Measurements from ENCODE around the gene IGSF11.

GRCh38 chr3:118991775-118992174, 42.9 kb downstream of the IGSF11 start:
- TF ChIP-seq EZH2phosphoT487 (IDR thresholded peaks at IDR 0.05; ENCODE audit: borderline replicate concordance, low read length) (no peak), CTCF (conservative IDR thresholded peaks at IDR 0.05; ENCODE audit: low read depth, low read length) (no peak)
